GM19043 (cell line): Measurements from ENCODE around the gene GRHPR.
A peak's percentile ranks its signal among the peaks of the same experiment; 100 is the strongest.

ENCODE experiments used
- ATAC-seq: cut with Tn5 transposase; IDR thresholded peaks from one replicate; pipeline ENCODE4 v1.9.1; 2021; ENCODE audit warnings: low read depth; ENCODE audit not compliant: unreplicated experiment

The GRHPR gene

DNA sequence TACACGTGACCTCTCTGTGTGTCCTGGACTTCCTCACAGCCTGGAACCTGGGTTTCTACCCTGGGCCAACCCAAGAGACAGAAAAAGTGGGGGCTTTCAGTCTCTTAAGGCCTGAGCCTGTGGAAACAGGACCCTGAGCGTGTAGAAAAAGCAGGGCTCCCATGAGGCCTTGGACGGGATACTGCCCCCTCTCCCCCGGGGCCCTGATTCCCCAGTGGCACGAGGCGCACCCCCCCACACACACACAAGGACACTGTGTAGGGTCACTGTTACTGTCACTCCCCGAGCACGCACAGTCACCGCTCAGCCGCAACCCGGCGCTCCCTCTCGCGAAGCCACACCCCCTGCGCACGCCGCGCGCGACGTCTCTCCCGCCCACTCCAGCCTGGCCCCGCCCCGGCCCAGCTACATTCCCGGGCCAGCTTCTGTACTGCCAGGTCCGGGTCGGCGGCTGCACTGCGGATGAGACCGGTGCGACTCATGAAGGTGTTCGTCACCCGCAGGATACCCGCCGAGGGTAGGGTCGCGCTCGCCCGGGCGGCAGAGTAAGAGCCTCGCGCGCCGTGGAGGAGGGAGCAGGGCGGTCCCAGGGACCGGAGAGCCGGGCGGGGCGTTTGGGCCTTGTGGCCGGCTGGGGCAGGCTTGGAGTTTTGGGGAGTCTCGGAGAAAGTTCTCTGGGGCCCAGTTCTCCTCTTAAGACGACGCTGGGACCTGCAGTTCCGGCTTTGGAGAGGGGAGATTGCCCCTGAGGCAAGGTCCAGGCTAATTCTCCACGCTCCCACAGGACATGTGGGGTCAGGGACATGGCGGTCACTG lies at the start of gene GRHPR:
Gene GRHPR, plus strand, starts transcription at position 408 of the 816 bp plus-strand sequence. Its CDS starts 55 bp downstream, at position 463.
- peak; percentile 89 for ATAC-seq

DNA sequence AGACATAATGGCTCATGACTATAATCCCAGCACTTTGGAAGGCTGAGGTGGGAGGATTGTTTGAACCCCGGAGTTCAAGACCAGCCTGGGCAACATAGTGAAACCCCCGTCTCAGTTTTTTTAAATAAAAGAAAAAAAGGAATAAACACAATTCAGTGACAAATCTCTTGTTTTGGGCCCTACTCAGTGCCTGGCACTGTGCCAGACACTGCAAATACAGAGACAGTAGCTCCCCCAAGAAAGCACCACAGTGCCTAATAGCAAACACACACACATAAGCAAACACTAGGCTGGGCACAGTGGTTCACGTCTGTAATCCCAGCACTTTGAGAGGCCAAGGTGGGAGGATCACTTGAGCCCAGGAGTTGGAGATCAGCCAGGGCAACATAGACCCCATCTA lies 49.7 kb upstream of the GRHPR start:
- no peak for ATAC-seq

DNA sequence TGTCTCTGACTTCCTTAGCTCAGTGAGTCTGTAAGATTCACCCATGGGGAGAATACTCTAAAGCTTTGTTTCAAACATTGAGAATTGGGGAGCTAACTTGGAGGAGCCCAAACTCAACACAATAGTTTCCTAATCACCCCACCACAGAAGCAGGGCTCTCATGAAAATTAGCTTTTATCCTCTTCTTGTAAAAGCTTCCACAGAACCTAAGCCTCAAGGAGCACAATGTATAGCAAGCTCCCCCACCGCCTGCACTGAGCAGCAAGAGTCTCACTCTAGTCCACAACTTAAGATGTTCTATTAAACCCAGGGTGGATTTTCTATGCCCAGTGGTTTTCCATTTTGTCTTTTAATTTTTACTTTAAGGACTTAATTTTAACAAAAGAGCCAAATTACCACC lies 48.9 kb upstream of the GRHPR start:
- ATAC-seq, result no peak

DNA sequence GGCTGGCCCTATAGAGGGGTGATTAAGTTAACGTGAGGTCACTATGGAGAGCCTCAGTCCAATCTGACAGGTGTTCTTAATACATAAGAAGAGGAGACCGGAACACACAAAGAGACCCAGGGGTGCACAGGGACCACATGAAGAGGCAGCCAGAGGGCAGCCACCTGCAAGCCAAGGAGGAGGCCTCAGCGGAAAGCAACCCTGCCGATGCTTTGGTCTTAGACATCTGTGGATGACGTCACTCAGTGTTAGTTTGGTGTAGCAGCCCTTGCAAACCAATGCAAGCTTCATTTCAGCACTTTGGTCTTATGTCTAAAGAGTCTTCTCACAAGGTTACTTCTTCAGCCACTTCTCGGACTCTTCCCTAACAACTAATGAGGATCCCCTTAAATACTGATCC lies 47.6 kb upstream of the GRHPR start:
- ATAC-seq, result peak; percentile 41

DNA sequence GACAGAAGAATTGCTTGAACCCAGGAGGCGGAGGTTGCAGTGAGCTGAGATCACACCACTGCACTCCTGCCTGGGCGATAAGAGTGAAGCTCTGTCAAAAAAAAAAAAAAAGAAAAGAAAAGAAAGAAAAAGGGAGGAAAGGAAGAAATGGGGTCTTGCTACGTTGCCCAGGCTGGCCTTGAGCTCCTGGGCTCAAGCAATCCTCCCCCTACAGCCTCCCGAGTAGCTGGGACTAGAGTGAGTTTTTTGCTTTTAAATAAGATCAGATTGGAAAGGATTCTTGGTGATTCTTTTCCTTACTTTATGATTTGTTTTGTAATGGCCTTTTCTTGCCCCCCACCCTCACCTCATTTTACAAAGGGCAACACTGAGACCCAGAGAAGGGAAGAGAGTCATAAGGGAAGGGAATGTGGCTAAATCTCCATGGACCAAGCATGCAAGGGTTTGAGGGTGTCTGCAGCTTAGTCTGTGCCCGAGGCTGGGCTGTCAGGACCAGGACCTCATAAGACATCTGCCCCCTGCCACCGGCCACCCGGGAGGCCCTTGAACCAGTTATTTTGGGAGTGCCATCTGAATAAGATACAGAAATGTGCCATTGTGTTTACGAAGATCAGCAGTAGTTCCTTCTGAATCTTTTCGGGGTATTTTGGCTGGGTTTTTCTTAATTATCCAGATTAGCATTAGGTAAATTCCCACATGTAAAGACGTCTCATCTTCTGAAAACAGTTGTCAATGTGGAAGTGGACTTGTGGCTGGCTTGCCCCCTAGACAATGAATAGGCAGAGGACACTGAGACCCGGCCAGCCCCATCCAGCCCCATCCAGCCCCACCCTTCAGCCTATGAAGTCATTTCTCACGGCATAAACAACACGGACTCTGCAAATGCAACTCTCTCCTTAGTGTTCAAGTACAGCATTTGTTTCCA lies 44.5 kb upstream of the GRHPR start:
- no peak for ATAC-seq

DNA sequence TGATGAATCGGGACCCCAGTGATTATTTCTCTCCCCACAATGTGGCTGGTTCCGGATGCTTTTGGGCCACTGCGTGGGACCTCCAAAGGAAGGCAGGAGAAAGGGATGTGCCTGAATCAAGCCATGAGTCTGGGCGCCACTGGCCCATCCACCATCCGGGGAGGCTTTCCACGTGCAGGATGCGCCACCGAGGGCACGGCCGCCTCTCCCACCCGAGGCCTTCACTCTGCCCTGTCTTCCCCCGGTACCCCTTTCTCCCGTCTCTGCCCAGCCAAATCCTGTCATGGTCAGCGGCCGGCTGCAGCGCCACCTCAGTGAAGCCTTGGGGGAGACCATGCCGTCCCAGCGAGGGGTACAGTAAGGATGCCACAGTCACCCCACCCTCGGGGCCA lies 43.9 kb upstream of the GRHPR start:
- ATAC-seq, result no peak

DNA sequence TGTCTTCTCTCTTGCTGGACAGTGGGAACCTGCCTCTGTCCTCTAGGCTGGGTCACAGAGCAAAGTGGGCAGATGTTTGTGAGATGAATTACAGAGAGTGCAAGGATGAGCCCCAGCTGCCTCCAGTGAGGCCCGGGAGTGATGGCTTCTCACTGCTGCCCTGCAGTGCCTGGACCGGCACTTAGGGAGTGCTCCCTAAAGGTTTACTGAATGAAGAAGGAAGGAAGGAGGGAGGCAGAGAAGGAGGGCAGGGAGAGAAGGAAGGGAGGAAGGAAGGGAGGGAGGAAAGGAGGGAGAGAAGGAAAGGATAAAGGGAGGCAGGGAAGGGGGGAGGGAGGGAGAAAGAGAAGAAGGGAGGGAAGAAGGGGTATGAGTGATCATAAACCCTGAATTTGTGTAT lies 42.7 kb upstream of the GRHPR start:
- no peak for ATAC-seq

DNA sequence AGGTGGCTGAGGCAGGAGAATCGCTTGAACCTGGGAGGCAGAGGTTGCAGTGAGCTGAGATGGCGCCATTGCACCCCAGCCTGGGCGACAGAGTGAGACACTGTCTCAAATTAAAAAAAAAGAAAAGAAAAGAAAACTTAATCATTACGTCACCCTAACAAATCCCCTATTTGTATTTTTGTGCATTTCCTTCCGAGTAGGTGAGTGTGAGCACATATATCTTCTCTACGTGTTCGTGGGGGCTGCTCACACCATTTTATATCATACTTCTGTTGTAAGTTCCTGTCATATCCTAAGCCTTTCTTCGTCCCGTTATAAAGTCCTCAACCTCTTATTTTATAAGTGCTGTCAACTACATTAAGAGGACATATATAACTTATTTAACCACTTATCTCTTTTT lies 41.9 kb upstream of the GRHPR start:
- no peak for ATAC-seq

DNA sequence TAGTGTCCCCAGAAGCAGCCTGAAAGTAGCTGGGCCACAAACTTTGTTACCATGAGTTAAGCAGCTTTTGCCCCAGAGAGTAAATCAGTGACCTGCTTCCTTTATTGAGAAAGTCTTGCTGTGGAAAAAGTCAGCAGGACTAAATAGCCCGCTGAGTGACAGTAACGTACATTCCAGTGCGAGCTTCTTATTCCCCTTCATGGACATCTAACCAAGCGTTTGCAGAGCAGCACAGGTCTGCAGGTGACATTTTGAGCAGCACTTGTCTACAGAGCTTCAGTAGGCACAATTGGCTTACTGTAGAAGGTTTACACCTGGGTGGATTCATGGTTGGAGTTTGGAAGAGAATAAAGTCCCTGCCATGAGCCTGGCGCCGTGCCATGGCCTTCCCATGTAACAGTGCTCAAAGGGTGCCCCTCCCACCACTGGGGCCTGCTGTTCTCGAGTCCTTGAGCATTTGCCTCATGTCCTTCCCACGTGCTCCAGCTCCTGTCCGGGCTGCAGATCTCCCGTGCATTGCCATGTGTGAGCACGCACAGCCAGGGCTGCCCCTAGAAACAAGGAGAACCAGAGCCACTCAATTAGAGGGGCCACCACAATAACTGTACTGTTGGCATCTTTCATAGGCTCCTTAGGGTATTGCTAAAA lies 41.3 kb upstream of the GRHPR start:
- ATAC-seq, result no peak

DNA sequence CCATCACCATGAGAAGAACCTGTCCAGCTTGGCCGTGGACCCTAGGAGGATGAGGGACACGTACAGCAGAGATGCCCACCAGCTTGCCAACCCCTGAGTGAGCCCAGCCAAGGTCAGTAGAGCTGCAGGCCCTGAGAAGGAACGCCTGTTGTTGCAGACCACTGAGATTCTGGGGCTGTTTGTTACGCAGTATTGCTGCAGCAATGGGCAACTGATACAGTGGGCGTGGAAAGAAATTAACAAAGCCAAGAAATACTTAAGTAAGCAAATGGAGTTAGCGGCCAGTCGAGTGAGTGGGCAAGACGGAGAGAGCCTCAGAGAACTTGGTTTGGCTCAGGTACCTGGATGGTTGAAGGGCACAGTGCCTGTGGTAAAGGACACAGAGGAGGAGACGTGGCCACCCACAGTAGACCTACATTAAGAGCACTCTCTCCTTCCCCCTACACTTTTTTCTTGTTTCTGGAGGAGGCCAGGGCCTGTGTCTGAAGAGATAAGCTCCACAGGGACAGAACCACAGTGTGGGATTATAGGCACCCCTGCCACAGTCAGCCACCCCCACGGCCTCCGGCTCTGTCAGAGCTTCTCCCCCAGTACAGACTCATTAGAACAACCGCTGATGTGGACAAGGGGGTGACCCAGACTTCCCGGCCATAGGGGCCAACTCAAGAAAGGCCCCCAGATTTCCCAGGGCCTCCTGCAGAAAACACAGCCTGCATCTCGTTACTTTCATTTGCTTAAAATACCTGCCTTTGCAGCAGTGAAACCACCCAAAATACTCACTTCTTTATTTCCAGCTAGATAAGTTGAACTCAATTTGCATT lies 40.1 kb upstream of the GRHPR start:
- peak; percentile 37 for ATAC-seq

DNA sequence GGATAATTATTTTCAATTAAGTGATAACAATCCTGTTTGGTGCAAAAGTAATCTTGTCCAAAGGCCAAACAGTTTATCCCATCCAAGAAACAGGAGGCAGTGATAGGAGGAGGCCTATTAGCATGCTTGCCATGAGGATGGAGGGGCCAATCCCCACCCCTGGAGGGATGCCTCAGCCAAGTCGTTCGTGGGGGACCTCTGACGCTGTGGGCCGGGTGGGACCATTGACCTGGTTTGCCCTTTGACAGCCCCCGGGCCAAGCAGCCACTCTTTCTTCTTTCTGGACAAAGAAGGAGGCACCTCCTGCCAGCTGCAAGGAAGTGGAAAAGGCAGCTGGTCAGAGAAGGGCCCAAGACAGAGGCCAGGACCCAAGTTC lies 39.5 kb upstream of the GRHPR start:
- ATAC-seq, result peak; percentile 11

DNA sequence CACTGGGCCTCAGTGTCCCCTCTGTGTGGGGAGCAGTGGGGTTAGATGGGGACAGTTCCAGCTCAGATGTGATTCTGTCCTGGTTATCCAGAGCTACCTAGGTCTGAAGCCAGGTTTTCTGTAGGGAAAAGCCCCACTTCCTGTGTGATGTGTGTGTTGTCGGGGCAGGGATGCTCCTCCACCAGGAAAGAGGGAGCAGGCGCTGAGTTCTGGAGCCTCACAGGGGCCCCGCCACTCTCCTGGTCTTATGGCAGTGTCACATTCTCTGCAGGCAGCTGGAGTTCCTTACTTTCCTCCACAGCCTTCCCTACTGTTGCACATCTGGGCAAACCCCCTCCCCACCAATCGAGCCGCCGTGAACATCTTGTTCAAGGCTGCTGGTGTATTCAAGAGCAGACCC lies 39.1 kb upstream of the GRHPR start:
- ATAC-seq, result no peak

DNA sequence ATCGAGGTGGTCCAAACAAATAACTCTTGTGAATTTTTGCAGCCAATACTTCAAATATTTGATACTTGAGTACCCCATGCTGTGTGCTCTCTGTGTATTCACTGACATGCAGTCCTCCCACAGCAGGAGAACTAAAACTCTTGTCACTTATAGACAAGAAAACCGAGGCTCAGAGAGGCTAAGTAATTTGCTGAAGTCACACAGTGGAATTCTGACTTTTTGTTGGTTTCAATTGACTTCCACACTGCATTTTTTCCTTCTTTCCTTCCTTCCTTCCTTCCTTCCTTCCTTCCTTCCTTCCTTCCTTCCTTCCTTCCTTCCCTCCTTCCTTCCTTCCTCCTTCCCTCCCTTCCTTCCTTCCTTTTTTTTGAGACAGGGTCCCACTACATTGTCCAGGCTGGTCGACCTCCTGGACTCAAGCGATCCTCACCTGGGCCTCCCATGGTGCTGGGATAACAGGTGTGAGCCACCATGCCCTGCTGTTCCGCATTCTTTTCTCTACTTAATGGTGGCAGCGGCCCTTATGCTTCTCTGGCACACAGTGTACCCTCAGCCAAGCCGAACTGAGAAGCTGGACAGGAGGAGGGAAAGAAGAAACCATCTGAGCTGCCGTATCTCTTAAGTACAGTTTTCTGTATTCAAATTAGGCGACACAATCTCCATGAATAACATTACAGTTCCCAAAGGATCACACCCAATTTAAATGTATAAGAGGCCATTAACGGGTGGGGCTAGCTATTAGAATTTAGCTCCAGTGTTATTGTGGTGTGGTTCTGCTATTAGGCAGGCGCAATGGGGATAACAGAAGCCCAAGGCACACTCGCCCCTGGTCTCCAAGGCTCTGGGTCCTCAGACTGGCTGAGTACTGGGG lies 38.4 kb upstream of the GRHPR start:
- no peak for ATAC-seq

DNA sequence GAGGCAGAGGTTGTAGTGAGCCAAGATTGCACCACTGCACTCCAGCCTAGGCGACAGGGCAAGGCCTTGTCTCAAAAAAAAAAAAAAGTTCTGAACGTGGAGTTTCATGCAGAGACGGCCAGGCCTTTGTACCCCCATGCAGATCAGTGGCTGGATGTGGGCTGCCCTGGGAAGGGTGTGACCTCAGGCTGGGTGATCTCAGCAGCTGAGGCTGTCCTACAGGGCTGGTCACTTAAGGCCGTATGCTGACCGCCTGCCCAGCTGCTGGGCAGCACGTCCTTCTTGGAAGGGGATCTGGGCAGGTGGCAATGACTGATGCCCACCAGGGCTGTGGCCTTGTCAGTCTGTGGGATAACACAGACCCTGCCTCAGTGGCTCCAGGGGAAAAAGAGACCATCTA lies 37.2 kb upstream of the GRHPR start:
- ATAC-seq, result no peak

DNA sequence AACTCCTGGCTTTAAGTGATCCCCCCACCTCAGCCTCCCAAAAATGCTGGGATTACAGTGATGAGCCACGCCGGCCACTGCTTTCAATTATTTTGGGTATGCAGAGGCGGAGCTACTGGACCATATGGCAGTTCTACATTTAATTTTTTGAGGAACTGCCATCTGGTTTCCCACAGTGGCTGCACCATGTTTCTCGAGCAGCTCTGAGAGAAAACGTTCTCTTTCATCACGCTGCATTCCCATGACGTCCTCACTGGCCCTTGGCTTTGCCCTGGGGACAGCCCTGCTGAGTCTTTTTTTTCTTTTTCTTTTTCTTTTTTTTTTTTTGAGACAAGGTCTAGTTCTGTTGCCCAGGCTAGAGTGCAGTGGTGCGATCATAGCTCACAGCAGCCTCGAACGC lies 35.5 kb upstream of the GRHPR start:
- ATAC-seq, result no peak

DNA sequence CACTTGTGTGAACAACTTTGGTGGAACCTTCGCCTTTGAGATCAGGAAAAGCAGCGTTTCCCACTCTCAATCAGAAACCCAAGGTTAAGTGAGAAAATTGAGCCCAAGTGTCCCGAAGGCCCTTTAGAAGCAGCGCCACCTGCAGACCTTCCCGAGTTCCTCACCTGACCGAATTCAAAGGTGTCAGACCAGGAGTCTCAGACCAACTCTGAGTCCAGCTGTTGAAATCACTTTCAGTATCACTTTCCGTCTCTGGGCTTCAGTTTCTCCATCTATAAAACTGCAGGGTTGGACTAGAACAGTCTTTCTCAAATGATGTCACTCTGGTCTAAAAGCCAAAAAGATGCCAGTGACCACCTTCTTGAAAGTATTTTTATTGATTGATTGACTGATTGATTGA lies 31.7 kb upstream of the GRHPR start:
- ATAC-seq, result peak; percentile 87

DNA sequence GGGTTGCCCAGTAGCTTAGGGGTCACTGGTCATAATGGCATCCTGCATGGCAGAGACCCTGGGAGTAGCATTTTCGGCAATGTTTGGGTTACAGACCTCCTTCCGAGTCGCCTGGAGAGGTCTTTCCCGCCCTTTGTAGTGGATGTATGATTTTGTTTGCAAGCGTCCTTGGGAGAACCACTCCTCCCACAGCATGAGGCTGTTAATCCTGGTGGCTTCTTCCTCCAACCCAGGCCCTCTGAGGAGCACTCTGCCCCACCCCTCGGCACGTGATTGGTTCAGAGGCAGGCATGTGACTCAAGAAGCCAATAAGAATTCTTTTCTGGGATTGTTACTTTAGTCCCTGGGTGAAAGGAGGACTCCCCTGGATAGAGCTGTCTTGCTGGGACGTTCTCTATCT lies 30.2 kb upstream of the GRHPR start:
- no peak for ATAC-seq

DNA sequence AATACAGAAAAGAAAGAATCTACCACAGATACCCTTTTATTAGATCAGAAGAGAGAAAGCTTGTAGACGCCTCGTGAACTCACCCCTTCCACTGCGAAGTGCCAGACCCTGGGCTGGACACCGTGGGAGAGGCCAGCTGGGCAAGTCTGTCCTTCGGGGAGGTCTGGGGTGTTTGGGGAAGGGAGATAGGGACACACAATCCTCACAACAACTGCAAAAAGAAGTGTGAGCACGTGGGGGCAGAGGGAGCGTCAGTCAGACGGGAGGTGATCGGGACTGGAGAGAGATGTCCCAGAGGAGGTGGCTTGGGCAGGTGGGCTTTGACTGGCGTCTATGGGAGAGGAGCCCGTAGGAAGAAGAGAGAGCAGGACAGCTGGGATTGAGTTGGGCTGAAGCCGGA lies 27.3 kb upstream of the GRHPR start:
- no peak for ATAC-seq

DNA sequence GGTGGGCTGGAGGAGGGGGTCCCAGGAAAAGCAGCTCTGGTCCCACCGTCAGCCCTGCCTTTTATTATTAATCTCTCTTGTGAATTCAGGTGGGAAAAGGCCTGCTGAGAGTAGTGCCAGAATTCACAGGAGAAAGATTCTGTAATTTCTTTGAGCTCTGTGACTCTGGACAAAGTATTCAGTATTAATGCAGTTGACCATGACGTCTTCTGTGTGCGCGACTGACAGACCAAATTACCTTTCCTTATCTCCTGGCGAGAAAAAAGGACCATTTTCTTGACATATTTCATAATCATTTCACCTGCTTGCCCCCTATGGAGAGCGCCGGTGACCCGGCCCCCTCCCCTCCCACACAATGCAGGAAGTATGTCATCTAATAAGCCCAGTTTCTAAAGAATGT lies 26.8 kb upstream of the GRHPR start:
- ATAC-seq, result no peak
